ENCODE measurements around the gene FLNB. TPM values are rescaled to one million over a fixed set of nuclear protein-coding genes. Genes with fewer than 3 reads are reported as not detected.

Gene FLNB
- total and polyA plus RNA-seq, 2 of the 4 experiments (the other 2 are of a cell fraction): 78.0 to 136 TPM

DNA sequence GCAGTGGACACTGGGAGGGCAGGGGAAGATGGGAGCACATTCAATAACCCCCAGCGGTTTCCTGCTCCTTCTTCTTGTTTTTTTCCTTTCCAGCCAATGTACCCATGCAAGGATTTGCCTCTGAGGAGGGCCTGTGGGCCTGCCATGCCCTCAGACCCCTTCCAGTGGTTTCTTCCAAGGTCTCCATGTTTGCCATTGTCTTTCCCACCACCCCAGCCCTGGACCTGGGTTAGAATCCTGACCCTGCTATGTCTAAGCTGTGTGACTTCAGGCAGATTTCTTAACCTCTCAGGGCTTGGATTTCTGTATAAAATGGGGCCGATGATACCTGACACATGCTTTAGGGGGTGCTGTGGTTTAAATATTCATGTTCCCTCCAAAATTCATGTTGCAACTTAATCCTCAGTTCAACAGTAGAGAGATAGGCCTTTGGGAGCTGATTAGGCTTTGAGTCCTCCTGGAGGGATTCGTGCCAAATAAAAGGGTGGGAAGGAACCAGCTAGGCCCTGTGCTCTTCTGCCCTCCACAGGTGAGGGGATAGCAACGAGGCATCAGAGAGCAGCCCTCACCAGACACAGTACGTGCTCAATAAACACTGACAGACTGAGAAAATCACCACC lies 46.3 kb upstream of the FLNB start:
- Histone ChIP-seq H3K27ac (ENCODE audit: insufficient read depth, low read length) (no peak overlapping the region), H3K4me3 (ENCODE audit: insufficient read depth, low read depth, low read length) (no peak overlapping the region), H3K27me3 (ENCODE audit: control insufficient read depth, insufficient read depth, low read length) (no peaks in the 10 kb centered on the region), H2AFZ (replicated peaks; ENCODE audit: low read length, poor library complexity) (no peak overlapping the region), H3K56ac (ENCODE audit: extremely low read depth, insufficient read depth, low read length) (no peak overlapping the region), H3K9me1 (ENCODE audit: insufficient read depth, low read length) (peaks cover 6% of the 10 kb centered on the region; the same call in 1 of the 2 replicates), H4K8ac (ENCODE audit: low read depth in 2 of 2, low read length in 2 of 2) (peak overlapping the region in 1 of 2 experiments; percentile 31; a peak in 2 of 4 replicates), H3K4ac (ENCODE audit: low read depth, low read length) (peak overlapping the region; percentile 52), H2BK15ac (ENCODE audit: low read depth, low read length) (0 out of 3 replicates have a peak overlapping the region, but pooled peaks have one; percentile 64), H2AK5ac (ENCODE audit: low read depth, low read length) (peak overlapping the region; percentile 46), H2BK120ac (ENCODE audit: low read depth, low read length) (peak overlapping the region; percentile 68; the same call in 1 of the 2 replicates), H3K36me3 (ENCODE audit: control insufficient read depth, insufficient read depth, low read length) (no peaks in the 10 kb centered on the region), H4K91ac (ENCODE audit: insufficient read depth, low read depth, low read length) (peak overlapping the region; percentile 54), H3K79me1 (ENCODE audit: low read depth in 1 of 2, low read length in 2 of 2) (0 out of 4 replicates have a peak, but pooled peaks cover 0 to 2% of the 10 kb centered on the region in 2 experiments), H3K4me1 (ENCODE audit: control insufficient read depth, insufficient read depth, low read length) (peaks cover 2% of the 10 kb centered on the region; the same call in 1 of the 2 replicates), H4K5ac (ENCODE audit: low read depth, low read length) (no peak overlapping the region), H2AK9ac (replicated peaks; ENCODE audit: low read depth, low read length, poor library complexity) (peak overlapping the region; percentile 33), H3K23ac (ENCODE audit: low read depth, low read length) (no peak overlapping the region), H2BK20ac (ENCODE audit: low read depth, low read length) (peak overlapping the region; percentile 57), H4K20me1 (ENCODE audit: insufficient read depth, low read length) (no peaks in the 10 kb centered on the region), H3K4me2 (ENCODE audit: low read depth, low read length) (no peak overlapping the region), H3K9ac (ENCODE audit: low read depth, low read length) (no peak overlapping the region), H2BK5ac (ENCODE audit: low read depth, low read length, poor library complexity, severe bottlenecking) (peak overlapping the region; percentile 1), H3K9me3 (ENCODE audit: control insufficient read depth, insufficient read depth, low read length) (no peaks in the 10 kb centered on the region), H3K14ac (replicated peaks; ENCODE audit: low read depth, low read length) (0 out of 2 replicates have a peak overlapping the region, but pooled peaks have one; percentile 27), H3K18ac (ENCODE audit: low read depth, low read length) (no peak overlapping the region)
- CTCF ChIA-PET: interaction anchor here (0.7 to 1.2 kb wide), 7 partner anchors 11 to 255 kb away, joined by 3 read pairs; no protein-coding TSS in a partner anchor
- POLR2A ChIA-PET (ENCODE audit: unreplicated experiment): no interaction called here
- dilution Hi-C loops (cut with HindIII; ENCODE audit: low sequenced_read_pairs, unreplicated experiment) (no loop called here), in situ Hi-C loops (cut with MboI; ENCODE audit: low sequenced_read_pairs) (no loop called here), intact Hi-C loops (cut with micrococcal nuclease) (loop anchor here (5.0 kb wide), 3 partner anchors 45 to 340 kb away; partner anchors contain the start of gene FLNB)
- DNase-seq: peak; percentile 61
- TF ChIP-seq, protein P1, sequence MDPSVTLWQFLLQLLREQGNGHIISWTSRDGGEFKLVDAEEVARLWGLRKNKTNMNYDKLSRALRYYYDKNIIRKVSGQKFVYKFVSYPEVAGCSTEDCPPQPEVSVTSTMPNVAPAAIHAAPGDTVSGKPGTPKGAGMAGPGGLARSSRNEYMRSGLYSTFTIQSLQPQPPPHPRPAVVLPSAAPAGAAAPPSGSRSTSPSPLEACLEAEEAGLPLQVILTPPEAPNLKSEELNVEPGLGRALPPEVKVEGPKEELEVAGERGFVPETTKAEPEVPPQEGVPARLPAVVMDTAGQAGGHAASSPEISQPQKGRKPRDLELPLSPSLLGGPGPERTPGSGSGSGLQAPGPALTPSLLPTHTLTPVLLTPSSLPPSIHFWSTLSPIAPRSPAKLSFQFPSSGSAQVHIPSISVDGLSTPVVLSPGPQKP (IDR thresholded peaks at IDR 0.05; ENCODE audit: borderline replicate concordance, low read depth, low read length): no peak
- TF ChIP-seq SMC3 (IDR thresholded peaks at IDR 0.05; ENCODE audit: low read depth, low read length) (peak; percentile 57), POLR2A (IDR thresholded peaks at IDR 0.05; ENCODE audit: low read depth, low read length) (no peak), BHLHE40 (IDR thresholded peaks at IDR 0.05; ENCODE audit: low read depth, low read length) (no peak), NFE2L2 (IDR thresholded peaks at IDR 0.05; ENCODE audit: low read depth, low read length) (no peak), RFX5 (IDR thresholded peaks at IDR 0.05; ENCODE audit: low read depth, low read length) (no peak), MXI1 (IDR thresholded peaks at IDR 0.05; ENCODE audit: borderline replicate concordance, low read depth, low read length) (no peak), CHD1 (IDR thresholded peaks at IDR 0.05; ENCODE audit: low read depth, low read length) (no peak), RAD21 (IDR thresholded peaks at IDR 0.05; ENCODE audit: low read length) (peak; percentile 74), RCOR1 (IDR thresholded peaks at IDR 0.05; ENCODE audit: insufficient replicate concordance, low read length) (no peak), CEBPB (IDR thresholded peaks at IDR 0.05; ENCODE audit: low read depth, low read length) (peak; percentile 72; the same call in 1 of the 2 replicates)
- TF ChIP-seq, protein P2, sequence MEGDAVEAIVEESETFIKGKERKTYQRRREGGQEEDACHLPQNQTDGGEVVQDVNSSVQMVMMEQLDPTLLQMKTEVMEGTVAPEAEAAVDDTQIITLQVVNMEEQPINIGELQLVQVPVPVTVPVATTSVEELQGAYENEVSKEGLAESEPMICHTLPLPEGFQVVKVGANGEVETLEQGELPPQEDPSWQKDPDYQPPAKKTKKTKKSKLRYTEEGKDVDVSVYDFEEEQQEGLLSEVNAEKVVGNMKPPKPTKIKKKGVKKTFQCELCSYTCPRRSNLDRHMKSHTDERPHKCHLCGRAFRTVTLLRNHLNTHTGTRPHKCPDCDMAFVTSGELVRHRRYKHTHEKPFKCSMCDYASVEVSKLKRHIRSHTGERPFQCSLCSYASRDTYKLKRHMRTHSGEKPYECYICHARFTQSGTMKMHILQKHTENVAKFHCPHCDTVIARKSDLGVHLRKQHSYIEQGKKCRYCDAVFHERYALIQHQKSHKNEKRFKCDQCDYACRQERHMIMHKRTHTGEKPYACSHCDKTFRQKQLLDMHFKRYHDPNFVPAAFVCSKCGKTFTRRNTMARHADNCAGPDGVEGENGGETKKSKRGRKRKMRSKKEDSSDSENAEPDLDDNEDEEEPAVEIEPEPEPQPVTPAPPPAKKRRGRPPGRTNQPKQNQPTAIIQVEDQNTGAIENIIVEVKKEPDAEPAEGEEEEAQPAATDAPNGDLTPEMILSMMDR (conservative IDR thresholded peaks at IDR 0.05; ENCODE audit: low read depth, low read length): peak; percentile 66
- no TSS peak for BruUV-seq (replicated peaks)
- ATAC-seq (ENCODE audit: low read depth): peak; percentile 64
- WGBS, 2 experiments (ENCODE audit: extremely low coverage in 2 of 2, insufficient read length in 1 of 2): no CpG with 5 or more reads among the region's 5 CpGs
